Dedifferentiated amniotic fluid mesenchymal stem cell (primary cell): ENCODE results near the gene NT5C3B.
A peak's percentile ranks its signal among the peaks of the same experiment; 100 is the strongest.

Source experiments
- DNase-seq: peaks from one replicate; pipeline ENCODE4 v3.0.0-alpha.2; 2016; ENCODE audit errors: extremely low spot score

The NT5C3B gene

DNA sequence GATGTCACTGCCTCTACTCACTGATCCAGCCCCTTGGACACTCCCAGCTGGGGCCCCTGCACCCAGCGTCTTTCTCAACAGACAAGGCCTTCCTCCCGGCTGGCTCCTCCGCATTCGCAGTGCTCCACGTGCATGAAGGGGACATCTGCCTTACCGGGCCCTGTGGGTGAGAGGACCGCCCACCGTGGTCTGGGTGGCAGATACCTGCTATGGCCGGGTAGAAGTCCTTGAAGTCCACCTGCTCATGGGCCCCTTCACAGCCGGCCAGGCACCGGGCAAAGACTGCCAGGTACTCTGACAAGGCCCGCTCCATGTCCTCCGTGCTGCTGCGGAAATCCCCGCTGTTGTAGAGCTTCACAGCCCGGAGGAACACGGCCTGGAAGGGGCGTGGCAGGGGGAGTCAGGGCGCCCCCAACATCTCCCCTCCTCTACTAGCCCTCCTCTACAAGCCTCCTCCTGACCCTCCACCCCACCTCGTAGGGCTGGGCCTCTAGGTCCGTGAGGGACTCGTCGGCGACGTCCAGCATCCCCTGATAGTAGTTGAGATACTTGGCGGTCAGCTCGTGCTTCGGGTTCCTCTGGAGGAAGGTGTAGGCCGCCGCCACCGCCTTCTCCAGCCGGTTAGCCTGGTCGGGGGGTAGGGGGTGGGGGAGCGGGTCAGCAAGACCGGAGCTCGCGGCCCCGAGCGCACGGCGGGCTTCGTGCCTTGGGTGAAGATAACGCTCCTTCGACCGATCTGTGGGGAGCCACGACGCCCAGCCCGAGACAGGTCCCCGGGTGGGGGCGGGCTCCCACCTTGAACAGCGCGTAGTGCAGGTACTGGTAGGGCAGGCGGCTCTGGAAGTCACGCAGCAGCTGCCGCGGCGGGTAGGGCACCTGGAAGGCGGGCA, 25.1 kb downstream of the NT5C3B start:
- no peak for DNase-seq

DNA sequence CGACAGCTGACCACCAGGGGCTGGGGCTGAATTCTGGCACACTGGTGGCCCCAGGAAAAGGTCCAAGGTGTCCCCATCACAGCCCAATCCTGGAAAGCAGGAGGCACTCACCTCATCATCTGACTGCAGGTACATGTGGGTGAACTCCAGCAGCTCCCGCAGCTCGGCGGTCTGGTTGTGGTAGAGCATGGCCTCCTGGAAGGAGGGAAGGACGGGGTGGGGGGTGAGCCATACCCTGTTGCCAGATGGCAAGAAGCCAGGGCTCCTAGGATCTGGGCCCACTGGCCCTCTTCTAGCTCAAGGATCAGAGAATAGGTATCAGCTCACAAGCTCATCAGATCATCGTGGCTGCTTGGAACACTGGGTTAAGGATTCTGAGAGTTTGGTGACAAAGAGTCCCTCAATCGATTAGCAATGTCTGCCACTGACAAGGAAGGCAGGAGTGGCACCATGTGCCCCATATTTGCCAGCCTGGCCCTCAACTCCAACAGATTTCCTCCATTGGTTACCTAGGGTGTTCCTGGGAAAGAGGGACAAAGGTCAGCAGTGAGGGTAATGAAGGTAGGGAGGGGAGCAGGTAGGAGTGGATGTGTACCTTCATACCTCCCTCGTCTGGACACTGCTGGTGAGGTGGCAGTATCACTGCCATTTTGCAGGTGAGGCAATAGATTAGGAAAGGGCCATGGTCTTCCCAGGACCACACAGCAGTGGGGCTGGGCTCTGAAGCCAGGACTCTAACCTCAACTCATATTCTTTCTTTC, 29.2 kb downstream of the NT5C3B start:
- DNase-seq = no peak

DNA sequence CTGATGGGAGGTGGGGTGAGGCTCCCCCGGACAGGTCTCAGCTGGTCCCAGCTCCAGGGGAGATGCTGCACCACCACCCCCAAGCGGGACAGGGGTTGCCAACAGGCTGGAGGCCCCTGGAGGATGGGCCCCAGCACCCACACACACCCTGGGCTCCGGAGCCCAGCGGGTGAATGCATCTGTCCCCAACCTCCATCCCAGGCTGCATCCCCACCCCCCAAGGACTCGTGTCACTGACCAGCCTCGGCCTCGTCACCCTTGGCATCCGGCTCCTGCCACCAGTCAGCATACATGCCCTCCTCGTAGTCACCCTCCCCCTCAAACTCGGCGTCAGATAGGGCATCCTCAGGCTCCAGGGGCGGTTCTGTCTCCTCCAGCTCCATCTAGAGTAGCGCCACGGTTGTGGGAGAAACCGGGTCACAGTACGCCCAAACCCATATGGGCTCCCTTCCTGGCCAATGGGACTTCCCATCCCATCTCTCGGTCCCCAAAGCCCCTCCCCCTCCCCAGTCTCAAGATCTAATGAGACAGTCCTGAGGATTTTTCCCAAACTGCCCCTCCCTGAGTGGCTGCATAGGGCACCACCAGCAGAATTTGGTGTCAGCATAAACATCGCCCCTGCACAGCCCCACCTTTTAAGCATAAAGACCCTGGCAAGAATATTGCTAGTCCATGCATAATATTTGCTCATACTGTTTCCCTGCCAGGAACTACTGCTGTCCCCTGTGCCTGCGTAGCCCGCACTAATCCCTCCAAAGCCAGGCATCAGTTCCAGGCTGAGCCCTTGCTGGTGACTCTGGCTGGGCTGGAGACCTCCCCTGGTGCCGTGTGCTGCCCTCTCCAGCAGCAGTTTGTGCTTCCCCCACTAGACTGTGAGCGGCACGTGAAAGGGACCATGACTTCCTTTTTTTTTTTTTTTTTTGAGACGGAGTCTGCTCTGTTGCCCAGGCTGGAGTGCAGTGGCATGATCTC, 32.7 kb downstream of the NT5C3B start:
- no peak for DNase-seq

DNA sequence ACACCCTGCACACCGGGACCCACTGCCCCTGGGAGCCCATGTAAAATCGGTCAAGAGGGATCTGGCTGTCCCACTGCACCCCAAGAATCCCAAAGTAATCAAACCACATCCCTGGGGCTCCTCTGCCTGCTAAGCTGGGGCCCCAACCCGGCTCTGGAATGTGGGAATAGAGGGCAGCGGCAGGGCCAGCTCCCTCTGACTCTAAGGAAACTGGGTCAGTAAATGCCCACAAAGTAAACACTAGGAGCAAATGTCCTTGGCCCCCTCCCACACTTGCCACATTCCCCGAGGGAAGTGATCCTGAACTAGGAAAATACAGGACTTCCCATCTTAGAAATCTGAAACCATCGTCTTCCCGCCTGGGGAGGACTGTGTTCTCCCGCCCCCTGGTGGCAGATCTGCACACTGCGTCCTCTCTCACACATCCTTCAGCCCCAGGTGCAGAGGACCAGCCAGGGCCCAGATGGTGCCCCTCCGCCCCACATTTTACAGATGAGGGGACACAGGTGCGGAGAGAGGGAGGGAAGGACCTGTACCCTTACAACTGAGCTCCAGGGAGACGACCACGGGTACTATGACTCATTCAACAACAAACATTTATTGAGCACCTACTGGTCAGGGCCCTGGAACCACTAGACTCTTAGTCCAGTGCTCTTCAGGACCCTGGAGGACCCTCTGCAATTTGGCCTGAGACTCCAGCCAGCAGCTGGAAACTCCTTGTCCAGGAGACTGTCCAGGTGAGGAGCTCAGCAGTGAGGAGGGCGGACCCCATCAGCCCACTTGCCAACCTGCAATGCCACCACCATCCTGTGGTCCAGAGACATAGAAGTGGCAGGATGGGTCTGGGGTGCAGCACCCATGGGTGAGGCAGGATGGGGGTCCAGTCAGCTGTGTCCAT, 34.4 kb downstream of the NT5C3B start:
- DNase-seq = peak; percentile 68

DNA sequence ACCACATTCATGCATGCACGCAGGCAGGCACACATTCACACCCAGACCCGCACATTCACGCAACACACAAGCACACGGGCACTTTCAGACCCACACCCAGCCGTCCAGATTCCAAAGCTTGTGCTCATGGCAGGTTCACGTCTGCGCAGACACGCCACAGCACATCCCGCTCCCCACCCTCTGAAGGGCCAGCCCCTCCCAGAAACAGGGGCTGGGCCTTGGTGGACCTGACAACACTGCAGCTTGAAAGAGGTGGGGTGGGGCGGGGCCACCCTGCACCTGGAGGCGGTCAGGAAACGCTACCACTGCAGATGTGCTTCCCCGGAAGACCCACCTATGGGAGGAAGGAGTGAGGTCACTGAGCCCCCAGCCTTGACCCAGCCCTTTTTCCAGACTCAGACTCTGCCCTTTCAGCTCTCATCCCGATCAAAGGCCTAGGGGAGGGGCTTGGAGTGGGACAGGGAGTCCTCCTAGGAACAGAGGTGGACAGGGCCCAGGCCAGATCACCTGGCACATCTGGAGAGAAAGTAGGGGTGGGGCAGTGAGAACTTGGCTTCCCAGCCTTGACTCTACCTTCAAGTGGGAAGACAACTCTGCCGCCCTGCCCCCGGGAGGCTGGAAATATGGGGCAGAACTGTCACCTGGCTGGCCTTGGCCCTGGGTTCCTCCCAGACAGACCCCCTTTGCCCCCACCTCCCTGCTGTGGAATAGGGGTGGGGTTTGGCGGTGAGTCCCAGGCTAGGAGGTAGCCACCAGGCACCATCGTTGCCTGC, 35.2 kb downstream of the NT5C3B start:
- peak; percentile 43 for DNase-seq

DNA sequence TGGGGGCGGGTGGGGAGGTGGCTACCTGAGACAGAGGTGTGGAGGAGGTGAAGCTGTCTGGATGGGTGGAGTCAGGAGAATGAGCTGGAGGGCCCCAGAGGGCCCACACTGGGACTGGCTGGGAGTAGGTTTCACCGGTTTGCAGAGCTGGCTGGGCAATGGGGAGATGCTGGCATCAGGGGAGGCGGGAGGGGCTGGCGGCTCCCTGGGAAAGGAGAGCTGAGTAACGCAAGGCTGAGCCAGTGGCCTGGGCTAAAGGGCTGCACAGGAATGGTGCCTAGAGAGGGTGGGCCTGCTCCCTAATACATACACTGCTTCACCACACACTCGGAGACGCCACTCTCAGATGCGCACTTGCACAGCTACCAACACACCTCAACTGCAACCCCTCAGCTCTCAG, 36.7 kb downstream of the NT5C3B start:
- no peak for DNase-seq

DNA sequence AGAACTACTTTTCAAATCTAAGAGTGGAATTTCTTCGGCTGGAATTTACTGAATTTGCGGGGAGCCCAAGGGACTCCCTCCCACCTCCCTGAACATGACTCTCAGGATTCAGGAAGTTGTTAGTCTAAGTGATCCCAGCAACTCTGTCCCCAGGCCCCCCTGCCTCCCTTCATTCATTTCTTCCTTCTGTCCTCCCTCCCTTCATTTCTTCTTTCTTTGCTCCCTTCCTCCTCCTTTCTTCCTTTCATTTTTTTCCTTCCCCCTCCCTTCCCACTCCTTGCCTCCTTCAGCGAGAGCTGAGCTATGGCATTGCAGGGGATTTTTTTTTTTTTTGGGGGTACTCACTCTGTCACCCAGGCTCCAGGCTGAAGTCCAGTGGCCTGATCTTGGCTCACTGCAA, 38.7 kb downstream of the NT5C3B start:
- no peak for DNase-seq

DNA sequence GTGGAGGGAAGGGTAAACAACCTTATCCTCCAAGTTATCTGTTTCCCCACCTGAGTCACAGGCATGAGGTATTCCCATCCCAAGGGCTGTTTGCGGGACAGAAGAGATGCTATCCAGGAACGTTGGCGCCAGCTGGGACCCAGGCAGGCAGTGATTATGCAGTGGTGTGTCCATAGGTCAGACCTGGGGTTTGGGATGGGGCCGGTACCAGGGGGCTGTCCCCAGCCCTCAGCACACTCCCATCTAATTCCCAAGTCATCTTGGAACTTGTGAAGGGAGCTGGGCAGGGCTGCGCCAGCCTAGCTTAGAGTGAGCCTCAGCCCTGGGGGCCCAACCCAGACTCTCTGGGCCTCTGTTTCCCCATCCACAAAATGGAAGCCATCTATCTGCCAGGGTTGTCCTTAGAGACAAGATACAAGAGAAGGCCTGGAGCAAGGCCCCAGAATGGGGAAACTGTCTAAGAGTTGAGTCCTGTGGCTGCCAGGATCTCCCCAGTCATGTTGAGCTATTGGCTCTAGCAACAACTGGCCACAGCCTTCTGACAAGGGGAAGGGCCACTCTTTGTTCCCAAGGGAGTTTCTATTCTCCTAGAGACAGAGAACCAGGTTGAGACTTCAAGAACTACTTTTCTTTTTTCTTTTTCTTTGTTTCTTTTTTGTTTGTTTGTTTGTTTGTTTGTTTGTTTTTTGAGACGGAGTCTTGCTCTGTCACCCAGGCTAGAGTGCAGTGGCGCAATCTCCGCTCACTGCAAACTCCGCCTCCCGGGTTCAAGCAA, 39.7 kb downstream of the NT5C3B start:
- DNase-seq = no peak

DNA sequence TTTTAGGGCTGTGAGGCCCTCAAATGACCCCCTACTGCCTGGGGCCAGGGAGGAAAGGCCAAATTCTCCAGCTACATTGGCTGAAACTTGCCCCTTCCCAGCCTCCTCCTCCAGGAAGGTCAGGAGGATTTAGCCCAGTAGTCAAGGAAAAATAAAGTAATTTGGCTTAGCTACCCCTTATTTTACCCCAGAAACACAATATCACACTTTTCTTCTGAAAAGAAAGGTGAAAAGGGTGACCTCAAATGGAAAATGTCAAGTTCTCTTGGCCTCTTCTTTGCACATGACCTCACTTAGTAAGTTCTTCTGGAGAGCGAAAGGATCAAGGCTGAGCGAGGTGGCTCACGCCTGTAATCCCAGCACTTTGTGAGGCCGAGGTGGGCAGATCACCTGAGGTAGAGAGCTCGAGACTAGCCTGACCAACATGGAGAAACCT, 41.5 kb downstream of the NT5C3B start:
- no peak for DNase-seq

DNA sequence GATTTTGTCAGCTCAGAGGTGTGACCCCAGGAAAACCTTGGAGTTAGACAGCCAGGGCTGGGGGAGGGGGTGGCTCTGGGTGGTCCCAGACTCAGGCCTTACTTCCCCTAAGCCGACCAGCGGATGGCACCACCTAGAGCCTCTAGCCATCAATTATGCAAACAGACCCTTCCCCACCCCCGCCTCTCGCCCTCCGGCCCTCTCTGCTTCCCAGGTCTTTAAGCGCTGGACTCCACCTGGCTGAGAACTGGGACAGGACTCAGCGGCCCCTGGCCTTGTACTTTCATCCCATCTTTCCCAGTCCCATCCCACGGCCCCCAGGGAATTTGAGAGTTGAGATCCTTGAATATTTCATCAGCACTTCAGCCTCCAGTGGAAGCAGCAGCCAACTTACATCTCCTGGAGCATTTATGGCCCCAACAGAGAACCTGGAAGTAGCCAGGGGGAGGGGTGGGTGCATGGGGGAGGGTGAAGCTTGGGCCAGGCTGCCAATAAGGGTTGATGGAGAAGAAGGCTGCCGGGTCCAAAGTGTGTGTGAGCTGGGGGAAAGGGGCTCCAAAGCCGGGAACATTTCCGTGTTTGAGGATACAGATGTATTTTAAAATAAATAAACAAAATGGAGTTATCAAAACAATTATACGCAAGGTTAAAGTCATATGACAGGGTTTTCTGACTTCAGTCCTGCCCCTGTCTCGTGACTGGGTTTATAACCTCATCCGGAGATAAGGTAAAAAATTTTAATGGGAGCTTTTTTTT, 42.1 kb downstream of the NT5C3B start:
- no peak for DNase-seq

DNA sequence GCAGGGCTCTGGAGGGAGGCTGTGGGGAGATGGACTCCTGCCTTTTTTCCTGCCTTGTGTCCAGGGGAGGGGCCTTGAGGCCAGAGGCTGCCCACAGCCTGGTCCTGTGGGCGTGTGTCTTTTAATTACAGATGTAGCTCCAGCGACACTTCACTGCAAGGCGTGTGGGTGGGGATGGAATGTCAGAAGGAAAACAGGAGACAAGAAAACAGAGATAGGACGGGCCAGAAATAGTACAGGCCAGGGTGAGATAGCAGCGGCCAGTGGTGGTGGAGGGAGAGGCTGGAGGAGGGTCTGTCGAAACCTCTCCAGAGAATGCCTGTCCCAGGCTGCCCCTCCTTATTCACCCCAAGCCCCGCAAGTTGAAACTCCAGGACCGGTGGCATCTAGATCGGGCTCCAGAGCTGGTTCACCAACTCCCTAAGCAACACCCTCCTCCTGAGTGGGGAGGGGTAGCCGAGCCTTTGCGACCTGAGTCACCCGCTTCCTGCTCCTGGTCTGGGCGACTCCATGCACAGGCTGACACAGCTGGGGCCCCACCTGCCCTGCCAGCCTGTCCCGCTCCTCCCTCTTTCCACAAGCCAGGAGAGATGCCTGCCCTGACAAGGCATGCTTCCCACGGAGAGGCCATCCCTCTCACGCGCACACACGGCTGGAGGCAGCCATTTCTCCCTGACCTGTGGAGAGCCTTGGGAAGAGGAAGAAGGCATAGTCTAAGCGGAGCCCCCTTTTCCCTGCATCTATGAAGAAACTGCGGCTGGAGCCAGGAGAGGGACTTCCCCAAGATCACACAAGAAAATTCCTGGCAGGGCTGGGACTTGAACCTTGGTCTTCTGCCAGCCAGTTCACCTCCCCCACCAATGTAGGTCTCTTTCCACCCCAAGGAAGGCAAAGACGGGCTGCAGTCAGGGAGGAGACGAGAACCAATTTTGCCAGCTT, 42.9 kb downstream of the NT5C3B start:
- no peak for DNase-seq

DNA sequence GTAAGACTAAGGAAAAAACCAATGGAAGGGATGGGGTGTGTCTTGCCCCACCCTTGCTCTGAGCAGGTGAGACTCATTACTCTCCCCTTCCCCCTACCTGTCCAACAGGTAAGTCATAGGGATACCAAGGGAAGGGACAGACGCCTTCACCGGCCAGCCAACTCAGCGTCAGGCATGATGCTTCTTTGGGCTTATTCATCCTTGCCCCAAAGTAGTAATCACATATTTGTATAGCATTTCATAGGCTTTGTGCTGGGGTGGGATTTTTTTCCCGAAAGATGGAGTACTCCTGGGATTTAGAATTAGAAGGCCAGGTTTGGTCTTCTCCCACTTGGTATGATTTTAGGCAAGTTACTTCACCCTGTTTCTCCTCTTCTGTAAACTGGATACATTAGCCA, 49.0 kb downstream of the NT5C3B start:
- DNase-seq = no peak

DNA sequence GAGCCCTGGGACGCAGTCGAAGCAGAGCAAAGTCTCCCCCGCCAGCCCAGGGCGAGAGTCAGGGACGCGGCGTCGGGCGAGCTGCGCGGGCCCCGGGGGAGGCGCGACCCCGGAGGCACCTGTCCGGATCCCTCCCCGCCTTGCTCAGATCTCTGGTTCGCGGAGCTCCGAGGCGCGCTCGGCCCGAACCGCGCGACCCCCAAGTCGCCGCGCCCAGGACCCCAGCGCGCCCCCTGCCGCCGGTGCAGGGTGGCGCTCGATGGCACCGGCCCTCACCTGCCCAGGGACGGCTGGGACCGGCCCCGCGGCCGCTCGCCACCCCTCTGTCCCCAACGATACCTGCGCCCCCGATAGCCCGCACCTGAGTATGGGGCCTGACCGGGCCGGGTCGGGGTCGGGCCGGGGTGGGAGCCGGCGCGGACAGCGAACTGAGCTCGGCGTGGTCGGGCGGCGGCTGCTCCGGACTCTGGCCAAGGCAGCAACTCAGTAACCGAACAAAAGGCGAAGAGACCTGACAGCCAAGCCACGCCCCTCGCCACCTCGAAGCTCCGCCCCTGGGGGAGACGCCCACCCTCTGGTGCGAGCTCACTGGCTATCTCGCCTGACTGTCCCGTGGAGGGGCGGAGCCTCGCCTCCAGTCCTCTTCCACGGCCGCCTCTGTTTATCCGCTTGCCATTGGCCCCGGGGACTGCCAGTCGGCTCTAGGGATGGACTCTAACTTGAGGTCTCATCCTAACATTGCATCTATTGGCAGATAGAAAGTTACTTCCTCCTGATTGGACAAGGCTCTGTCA, 49.6 kb downstream of the NT5C3B start, which contains the start of gene JUP:
JUP (minus strand) TSS at position 485 of the 794 bp plus-strand sequence. CDS start 14,857 bp downstream, outside the sequence.
- DNase-seq = peak; percentile 91

DNA sequence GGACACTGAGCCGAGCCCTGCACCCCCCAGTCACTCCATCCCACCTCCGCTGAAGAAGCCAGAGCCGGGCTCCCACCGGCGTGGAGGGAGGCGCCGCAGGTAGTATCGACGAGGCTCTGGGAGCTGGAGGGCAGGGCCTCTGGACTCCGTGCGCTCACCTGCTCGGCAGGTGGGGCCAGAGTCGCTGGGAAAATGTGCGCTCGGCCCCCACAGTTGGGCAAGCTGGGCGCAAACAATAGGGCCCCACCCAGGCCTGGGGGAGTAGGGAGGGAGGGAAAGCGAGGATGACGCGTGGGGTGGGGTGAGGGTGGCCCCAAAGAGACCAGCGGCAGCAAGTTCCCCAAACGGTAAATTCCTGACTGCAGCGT, 50.2 kb downstream of the NT5C3B start:
- no peak for DNase-seq

DNA sequence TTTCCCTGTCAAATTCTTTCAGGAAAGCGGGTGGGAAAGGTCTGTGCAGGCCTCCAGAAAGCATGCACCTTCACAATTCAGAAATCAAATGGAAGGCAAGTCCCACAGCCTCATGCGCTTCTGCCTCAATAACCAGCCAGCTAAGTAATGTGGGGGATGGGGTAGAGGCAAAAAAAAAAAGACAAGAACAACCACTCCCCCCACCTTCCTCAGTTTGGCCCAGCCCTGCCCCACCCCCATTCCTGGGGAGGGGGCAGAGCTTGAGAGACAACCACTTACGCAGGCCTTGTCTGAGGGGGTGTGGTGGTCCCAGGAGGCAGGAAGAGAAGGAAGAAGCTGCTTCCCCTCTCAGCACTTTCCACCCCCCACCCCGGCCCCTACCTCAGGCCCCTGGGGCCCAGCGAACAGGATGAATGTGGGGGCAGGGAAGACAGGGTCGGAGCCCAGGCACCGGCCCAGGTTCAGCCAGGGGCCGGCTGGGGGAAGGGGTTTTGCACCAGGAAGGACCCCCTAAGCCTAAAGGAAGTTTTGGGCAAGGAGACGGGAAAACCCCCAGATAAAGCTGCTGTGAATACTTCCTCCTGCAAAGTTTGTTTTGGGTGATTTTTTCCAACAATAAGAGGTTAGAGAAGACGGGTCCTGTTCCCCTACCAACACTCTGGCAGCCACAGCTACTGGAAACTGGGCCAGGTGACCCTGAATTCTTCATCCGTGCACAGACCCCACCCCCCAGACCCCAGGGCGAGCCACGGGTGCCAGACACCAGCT, 50.8 kb downstream of the NT5C3B start:
- no peak for DNase-seq
